22Rv1 (cell line): Measurements from ENCODE around the gene PFDN6.

Source experiments
- CTCF ChIP-seq: fragments of 450-650 bp; IDR thresholded peaks from 2 replicates; pipeline ENCODE4 v1.5.1; 2017; ENCODE audit warnings: mild to moderate bottlenecking
- ZFX ChIP-seq: fragments of 450-650 bp; IDR thresholded peaks from 2 replicates; pipeline ENCODE4 v1.6.1; 2017; ENCODE audit warnings: antibody characterized with exemption, borderline replicate concordance

GRCh38 chr6:33324125-33324524 is 34.7 kb downstream of the PFDN6 start:
- TF ChIP-seq CTCF (no peak), ZFX (no peak)
